ENCODE data around the gene DDIT4.
A peak's percentile ranks its signal among the peaks of the same experiment; 100 is the strongest.

The DDIT4 gene

DNA sequence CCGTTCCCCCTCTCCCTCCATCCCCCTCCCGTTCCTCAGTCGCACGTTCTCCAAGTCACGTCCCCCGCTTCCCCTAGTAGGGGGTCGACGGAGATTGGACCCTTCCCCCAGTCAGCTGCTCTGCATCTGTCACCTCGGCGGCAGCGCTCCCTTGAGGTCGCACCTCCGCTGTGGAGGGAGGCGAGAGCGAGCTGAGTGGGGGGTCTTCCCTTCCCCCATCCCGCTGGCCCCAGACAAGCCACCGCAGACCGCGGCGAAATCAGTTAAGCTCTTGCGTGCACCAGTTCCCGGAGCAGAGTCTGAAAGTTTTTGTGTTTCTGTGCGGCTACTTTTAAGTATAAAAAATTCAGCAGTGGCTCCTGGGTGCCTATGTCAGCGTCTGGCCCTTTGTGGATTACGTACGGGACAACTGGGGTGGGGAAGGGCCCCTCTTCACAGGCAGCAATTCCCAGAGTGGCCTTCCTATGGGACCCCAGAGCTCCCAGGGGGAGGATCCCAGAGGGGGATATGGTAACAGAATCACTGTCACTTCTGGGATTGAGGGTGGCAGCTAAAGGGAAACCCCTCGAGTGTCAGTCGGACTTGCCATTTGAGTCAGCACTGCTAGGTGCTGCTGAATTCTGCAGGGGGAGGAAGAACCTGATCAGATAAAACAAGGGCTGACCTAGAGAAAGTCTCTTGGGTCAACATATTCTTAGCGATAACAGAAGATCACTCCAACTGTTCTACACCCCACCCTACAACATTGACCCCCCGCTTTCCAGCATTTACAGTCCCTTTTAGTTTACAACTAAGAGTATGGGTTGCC is 12.5 kb upstream of the DDIT4 start:
- H3K4me1 ChIP-seq = peaks cover 0 to 57% (median 42%) of the 10 kb centered on the region in 4 donors
- no peaks in the 10 kb centered on the region for H3K27me3 ChIP-seq
- H3K27ac ChIP-seq = peak overlapping the region; percentile 88 to 92
- TF ChIP-seq, protein P1, sequence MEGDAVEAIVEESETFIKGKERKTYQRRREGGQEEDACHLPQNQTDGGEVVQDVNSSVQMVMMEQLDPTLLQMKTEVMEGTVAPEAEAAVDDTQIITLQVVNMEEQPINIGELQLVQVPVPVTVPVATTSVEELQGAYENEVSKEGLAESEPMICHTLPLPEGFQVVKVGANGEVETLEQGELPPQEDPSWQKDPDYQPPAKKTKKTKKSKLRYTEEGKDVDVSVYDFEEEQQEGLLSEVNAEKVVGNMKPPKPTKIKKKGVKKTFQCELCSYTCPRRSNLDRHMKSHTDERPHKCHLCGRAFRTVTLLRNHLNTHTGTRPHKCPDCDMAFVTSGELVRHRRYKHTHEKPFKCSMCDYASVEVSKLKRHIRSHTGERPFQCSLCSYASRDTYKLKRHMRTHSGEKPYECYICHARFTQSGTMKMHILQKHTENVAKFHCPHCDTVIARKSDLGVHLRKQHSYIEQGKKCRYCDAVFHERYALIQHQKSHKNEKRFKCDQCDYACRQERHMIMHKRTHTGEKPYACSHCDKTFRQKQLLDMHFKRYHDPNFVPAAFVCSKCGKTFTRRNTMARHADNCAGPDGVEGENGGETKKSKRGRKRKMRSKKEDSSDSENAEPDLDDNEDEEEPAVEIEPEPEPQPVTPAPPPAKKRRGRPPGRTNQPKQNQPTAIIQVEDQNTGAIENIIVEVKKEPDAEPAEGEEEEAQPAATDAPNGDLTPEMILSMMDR (IDR thresholded peaks at IDR 0.05) = no peak
- H3K36me3 ChIP-seq = no peaks in the 10 kb centered on the region
- peak overlapping the region; percentile 52 to 58 for H3K4me3 ChIP-seq
- no peaks in the 10 kb centered on the region for H3K9me3 ChIP-seq
- DNase-seq = no peak
- intact Hi-C loops (cut with DNase I; ENCODE audit: low total_unique reads) = no loop called here

DNA sequence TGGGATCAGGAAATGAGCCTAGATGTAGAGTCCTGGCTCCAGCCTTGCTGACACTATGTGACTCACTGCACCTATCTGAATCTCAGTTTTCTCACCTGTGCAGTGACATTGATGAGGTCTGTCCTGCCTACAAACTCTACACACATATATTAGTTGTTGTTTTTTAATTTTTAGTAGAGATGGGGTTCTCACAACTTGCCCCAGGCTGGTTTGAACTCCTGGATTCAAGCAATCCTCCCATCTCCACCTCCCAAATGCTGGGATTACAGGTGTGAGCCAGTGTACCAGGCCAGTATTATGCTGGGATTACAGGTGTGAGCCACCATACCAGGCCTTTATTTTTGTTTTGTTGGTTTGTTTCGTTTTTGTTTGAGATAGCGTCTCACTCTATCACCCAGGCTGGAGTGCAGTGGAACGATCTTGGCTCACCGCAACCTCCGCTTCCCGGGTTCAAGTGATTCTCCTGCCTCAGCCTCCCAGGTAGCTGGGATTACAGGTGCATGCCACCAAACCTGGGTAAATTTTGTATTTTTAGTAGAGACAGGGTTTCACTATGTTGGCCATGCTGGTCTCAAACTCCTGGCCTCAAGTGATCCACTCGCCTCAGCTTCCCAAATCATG is 11.8 kb upstream of the DDIT4 start:
- Histone ChIP-seq H3K9me3 (no peaks in the 10 kb centered on the region), H3K4me1 (peaks cover 0 to 50% (median 37%) of the 10 kb centered on the region in 4 donors), H3K36me3 (no peaks in the 10 kb centered on the region), H3K4me3 (no peak overlapping the region), H3K27ac (peak overlapping the region; percentile 88 to 92), H3K27me3 (no peaks in the 10 kb centered on the region)
- no peak for DNase-seq
- TF ChIP-seq, protein P1 (IDR thresholded peaks at IDR 0.05) = no peak
- intact Hi-C loops (cut with DNase I; ENCODE audit: low total_unique reads) = no loop called here

DNA sequence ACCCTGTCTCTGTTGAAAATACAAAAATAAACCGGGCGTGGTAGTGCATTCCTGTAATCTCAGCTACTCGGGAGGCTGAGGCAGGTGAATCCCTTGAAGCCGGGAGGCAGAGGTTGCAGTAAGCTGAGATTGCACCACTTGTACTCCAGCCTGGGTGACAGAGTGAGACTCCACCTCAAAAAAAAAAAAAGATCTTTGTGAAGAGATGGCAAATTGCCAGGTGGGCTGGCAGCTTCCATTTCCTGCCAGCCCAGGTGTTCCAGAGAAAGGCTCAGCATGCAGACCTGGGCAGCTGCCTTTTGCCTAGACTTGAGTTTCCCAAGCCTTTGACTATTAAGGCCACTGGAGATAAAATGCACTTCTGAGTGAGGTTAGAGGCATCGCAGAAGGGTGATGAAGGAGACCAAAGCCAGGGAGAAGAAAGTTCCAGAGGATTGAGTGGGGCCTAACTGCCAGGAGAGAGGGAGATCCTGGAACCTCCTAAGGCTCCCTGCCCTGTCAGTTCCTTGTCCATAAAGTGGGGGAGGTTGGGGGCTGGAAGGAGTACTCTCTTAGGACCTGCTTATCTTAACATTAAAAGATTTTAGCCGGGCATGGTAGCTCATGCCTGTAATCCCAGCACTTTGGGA is 10.0 kb upstream of the DDIT4 start:
- TF ChIP-seq, protein P1 (IDR thresholded peaks at IDR 0.05) = no peak
- Histone ChIP-seq H3K4me1 (peaks cover 0 to 34% (median 30%) of the 10 kb centered on the region in 4 donors), H3K9me3 (no peaks in the 10 kb centered on the region), H3K27me3 (no peaks in the 10 kb centered on the region), H3K36me3 (no peaks in the 10 kb centered on the region), H3K4me3 (no peak overlapping the region), H3K27ac (peak overlapping the region in 1 of 2 donors; percentile 6)
- intact Hi-C loops (cut with DNase I; ENCODE audit: low total_unique reads) = no loop called here
- no peak for DNase-seq

DNA sequence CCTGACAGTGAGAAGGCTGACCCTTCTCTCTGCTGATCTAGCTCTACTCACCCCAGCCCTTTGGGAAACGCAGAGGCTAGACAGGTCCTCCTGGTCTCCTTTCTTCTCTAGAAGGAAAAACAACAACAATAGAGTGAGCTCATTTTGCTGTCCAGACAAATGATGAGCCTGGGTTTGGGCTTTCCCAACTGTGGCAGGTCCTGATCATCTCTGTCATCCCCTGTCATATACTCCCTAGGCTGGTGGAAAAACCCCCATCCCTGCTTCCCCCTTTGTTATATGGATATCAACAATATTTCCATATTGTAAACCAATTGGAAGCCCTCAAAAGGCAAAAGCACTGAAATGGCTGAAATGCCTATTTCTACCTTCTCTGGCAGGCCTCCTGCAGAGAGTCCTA is 9.2 kb upstream of the DDIT4 start:
- intact Hi-C loops (cut with DNase I; ENCODE audit: low total_unique reads) = no loop called here
- peaks cover 0 to 26% (median 22%) of the 10 kb centered on the region in 4 donors for H3K4me1 ChIP-seq
- no peak overlapping the region for H3K27ac ChIP-seq

DNA sequence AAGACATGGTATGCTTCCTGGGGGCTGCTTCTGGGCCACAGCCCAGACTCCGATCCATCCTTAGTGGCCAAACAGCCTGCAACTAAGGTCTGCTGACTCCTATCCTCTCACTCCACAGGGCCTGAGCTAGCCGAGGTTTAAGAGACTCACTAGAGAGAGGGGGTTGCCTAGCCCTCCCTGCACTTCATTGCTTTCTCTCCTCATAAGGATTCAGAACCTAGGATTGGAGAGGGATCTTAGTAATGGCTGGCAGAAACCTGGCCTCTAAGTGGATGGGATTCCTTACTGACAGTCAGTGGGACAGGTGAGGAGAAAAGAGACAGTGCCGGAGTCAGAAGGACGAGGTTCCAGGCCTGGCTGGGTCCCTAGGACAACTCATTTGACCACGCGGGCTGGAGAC is 8.2 kb upstream of the DDIT4 start:
- DNase-seq = no peak
- no peaks in the 10 kb centered on the region for H3K27me3 ChIP-seq
- H3K4me3 ChIP-seq = no peak overlapping the region
- H3K36me3 ChIP-seq = no peaks in the 10 kb centered on the region
- peaks cover 0 to 16% (median 13%) of the 10 kb centered on the region in 4 donors for H3K4me1 ChIP-seq
- TF ChIP-seq, protein P1 (IDR thresholded peaks at IDR 0.05) = no peak
- intact Hi-C loops (cut with DNase I; ENCODE audit: low total_unique reads) = no loop called here
- no peak overlapping the region for H3K27ac ChIP-seq
- no peaks in the 10 kb centered on the region for H3K9me3 ChIP-seq

More for the DNA sequence above, 9.2 kb upstream of the DDIT4 start:
- H3K36me3 ChIP-seq = no peaks in the 10 kb centered on the region
- TF ChIP-seq, protein P1 (IDR thresholded peaks at IDR 0.05) = no peak
- H3K4me3 ChIP-seq = no peak overlapping the region
- H3K27me3 ChIP-seq = no peaks in the 10 kb centered on the region
- no peak for DNase-seq
- H3K9me3 ChIP-seq = no peaks in the 10 kb centered on the region
